CD4-positive, alpha-beta T cell treated with Interleukin-17A for 4 hours (primary cell): ENCODE data around the gene KIAA1549.
"Not testable (repeated sequence)": the region's sequence is repeated elsewhere in the genome, so short reads cannot be mapped to it uniquely, and the experiment has no call there.

ENCODE experiments used
- DNase-seq: peaks from one replicate; pipeline ENCODE4 v3.0.0-alpha.2; 2020; ENCODE audit warnings: mixed read lengths

The KIAA1549 gene

GRCh38 chr7:138848056-138848980 lies 132.9 kb downstream of the KIAA1549 start:
- no peak for DNase-seq

GRCh38 chr7:138845711-138846110 lies 135.5 kb downstream of the KIAA1549 start:
- DNase-seq, result no peak

- DNase-seq, result no peak
Measured at GRCh38 chr7:138843632-138844580, 137.3 kb downstream of the KIAA1549 start.

GRCh38 chr7:138842111-138842510 lies 139.1 kb downstream of the KIAA1549 start:
- no peak for DNase-seq

GRCh38 chr7:138838166-138838565 lies 143.0 kb downstream of the KIAA1549 start:
- no peak for DNase-seq

- no peak for DNase-seq
Measured at GRCh38 chr7:138837627-138838026, 143.6 kb downstream of the KIAA1549 start.

GRCh38 chr7:138835087-138835486 lies 146.1 kb downstream of the KIAA1549 start:
- DNase-seq, result no peak

GRCh38 chr7:138834583-138834982 lies 146.6 kb downstream of the KIAA1549 start:
- DNase-seq, result no peak

- no peak for DNase-seq
Measured at GRCh38 chr7:138833596-138833995, 147.6 kb downstream of the KIAA1549 start.

GRCh38 chr7:138832966-138833365 lies 148.2 kb downstream of the KIAA1549 start:
- no peak for DNase-seq

- no peak for DNase-seq
Measured at GRCh38 chr7:138829335-138829734, 151.9 kb downstream of the KIAA1549 start.

GRCh38 chr7:138828302-138828701 lies 152.9 kb downstream of the KIAA1549 start:
- no peak for DNase-seq

- no peak for DNase-seq
Measured at GRCh38 chr7:138825049-138825721, 156.0 kb downstream of the KIAA1549 start.

- DNase-seq, result no peak
Measured at GRCh38 chr7:138822867-138823535, 158.2 kb downstream of the KIAA1549 start.

GRCh38 chr7:138821912-138822311 lies 159.3 kb downstream of the KIAA1549 start:
- no peak for DNase-seq

- DNase-seq, result no peak
Measured at GRCh38 chr7:138819625-138820024, 161.6 kb downstream of the KIAA1549 start.

- no peak for DNase-seq
Measured at GRCh38 chr7:138816650-138817049, 164.5 kb downstream of the KIAA1549 start.

- DNase-seq, result no peak
Measured at GRCh38 chr7:138814816-138815332, 166.3 kb downstream of the KIAA1549 start.

- no peak for DNase-seq
Measured at GRCh38 chr7:138813945-138814344, 167.2 kb downstream of the KIAA1549 start.

GRCh38 chr7:138811327-138811726 lies 169.9 kb downstream of the KIAA1549 start:
- not testable (repeated sequence) for DNase-seq

- no peak for DNase-seq
Measured at GRCh38 chr7:138809346-138809745, 171.8 kb downstream of the KIAA1549 start.

- no peak for DNase-seq
Measured at GRCh38 chr7:138804618-138805017, 176.6 kb downstream of the KIAA1549 start.
